ENCODE results near the gene PSG7. TPM values are rescaled to one million over a fixed set of nuclear protein-coding genes. Genes with fewer than 3 reads are reported as not detected.
"Not testable (repeated sequence)": the region's sequence is repeated elsewhere in the genome, so short reads cannot be mapped to it uniquely, and the experiment has no call there.

PSG7 gene
- not detected for polyA plus RNA-seq (2013, experiment 1 of 4)
- polyA plus RNA-seq (2013, experiment 2 of 4), result not detected
- polyA plus RNA-seq (2013, experiment 3 of 4), result not detected
- polyA plus RNA-seq (2013, experiment 4 of 4), result not detected

GRCh38 chr19:42937107-42937506 is at the start of gene PSG7:
TSS of gene PSG7 (minus strand) at chr19:42937207. CDS start at chr19:42937076, 131 bp downstream.
- H3K9me3 ChIP-seq (ENCODE audit: control insufficient read depth, low read length); H3K4me3 ChIP-seq (ENCODE audit: insufficient read depth, low read depth, low read length); H3K27me3 ChIP-seq (ENCODE audit: control insufficient read depth, insufficient read depth, low read length, poor library complexity, severe bottlenecking); H3K27ac ChIP-seq (ENCODE audit: insufficient read depth, low read depth, low read length, poor library complexity, severe bottlenecking); H3K4me1 ChIP-seq (ENCODE audit: control insufficient read depth, insufficient read depth, low read length); H3K36me3 ChIP-seq (ENCODE audit: control insufficient read depth, insufficient read depth, low read length): not testable (repeated sequence)
- WGBS, 2 experiments, result 86 to 93% methylated on average over 3 of the region's 3 CpGs

- no peaks in the 10 kb centered on the region for H3K27me3 ChIP-seq (ENCODE audit: control insufficient read depth, insufficient read depth, low read length, poor library complexity, severe bottlenecking)
- no peaks in the 10 kb centered on the region for H3K36me3 ChIP-seq (ENCODE audit: control insufficient read depth, insufficient read depth, low read length)
- H3K27ac ChIP-seq (ENCODE audit: insufficient read depth, low read depth, low read length, poor library complexity, severe bottlenecking), result no peak overlapping the region
- no peaks in the 10 kb centered on the region for H3K9me3 ChIP-seq (ENCODE audit: control insufficient read depth, low read length)
- WGBS, 2 experiments, result 74 to 79% methylated on average over 4 of the region's 4 CpGs
- H3K4me1 ChIP-seq (ENCODE audit: control insufficient read depth, insufficient read depth, low read length), result no peaks in the 10 kb centered on the region
- H3K4me3 ChIP-seq (ENCODE audit: insufficient read depth, low read depth, low read length), result no peak overlapping the region
Observed at GRCh38 chr19:42985588-42985987, 48.6 kb upstream of the PSG7 start.

GRCh38 chr19:42982111-42982510 is 45.1 kb upstream of the PSG7 start:
- H3K4me3 ChIP-seq (ENCODE audit: insufficient read depth, low read depth, low read length); H3K27me3 ChIP-seq (ENCODE audit: control insufficient read depth, insufficient read depth, low read length, poor library complexity, severe bottlenecking); H3K9me3 ChIP-seq (ENCODE audit: control insufficient read depth, low read length); H3K27ac ChIP-seq (ENCODE audit: insufficient read depth, low read depth, low read length, poor library complexity, severe bottlenecking); H3K36me3 ChIP-seq (ENCODE audit: control insufficient read depth, insufficient read depth, low read length); H3K4me1 ChIP-seq (ENCODE audit: control insufficient read depth, insufficient read depth, low read length): not testable (repeated sequence)

GRCh38 chr19:42971451-42971850 is 34.4 kb upstream of the PSG7 start:
- 94 to 100% methylated on average over 3 to 4 of the region's 5 CpGs for WGBS, 2 experiments
- H3K27ac ChIP-seq (ENCODE audit: insufficient read depth, low read depth, low read length, poor library complexity, severe bottlenecking); H3K36me3 ChIP-seq (ENCODE audit: control insufficient read depth, insufficient read depth, low read length); H3K9me3 ChIP-seq (ENCODE audit: control insufficient read depth, low read length); H3K4me3 ChIP-seq (ENCODE audit: insufficient read depth, low read depth, low read length); H3K4me1 ChIP-seq (ENCODE audit: control insufficient read depth, insufficient read depth, low read length); H3K27me3 ChIP-seq (ENCODE audit: control insufficient read depth, insufficient read depth, low read length, poor library complexity, severe bottlenecking): not testable (repeated sequence)

- H3K27ac ChIP-seq (ENCODE audit: insufficient read depth, low read depth, low read length, poor library complexity, severe bottlenecking), result no peak overlapping the region
Observed at GRCh38 chr19:42965176-42965575, 28.2 kb upstream of the PSG7 start.

GRCh38 chr19:42961119-42961518 is 24.1 kb upstream of the PSG7 start:
- Histone ChIP-seq H3K4me1 (ENCODE audit: control insufficient read depth, insufficient read depth, low read length) (no peaks in the 10 kb centered on the region), H3K27me3 (ENCODE audit: control insufficient read depth, insufficient read depth, low read length, poor library complexity, severe bottlenecking) (no peaks in the 10 kb centered on the region), H3K36me3 (ENCODE audit: control insufficient read depth, insufficient read depth, low read length) (no peaks in the 10 kb centered on the region), H3K27ac (ENCODE audit: insufficient read depth, low read depth, low read length, poor library complexity, severe bottlenecking) (no peak overlapping the region), H3K9me3 (ENCODE audit: control insufficient read depth, low read length) (no peaks in the 10 kb centered on the region), H3K4me3 (ENCODE audit: insufficient read depth, low read depth, low read length) (no peak overlapping the region)
- WGBS, 2 experiments, result 91 to 95% methylated on average over 6 of the region's 6 CpGs

More at GRCh38 chr19:42965176-42965575, 28.2 kb upstream of the PSG7 start:
- Histone ChIP-seq H3K36me3 (ENCODE audit: control insufficient read depth, insufficient read depth, low read length) (no peaks in the 10 kb centered on the region), H3K4me3 (ENCODE audit: insufficient read depth, low read depth, low read length) (no peak overlapping the region), H3K9me3 (ENCODE audit: control insufficient read depth, low read length) (no peaks in the 10 kb centered on the region), H3K27me3 (ENCODE audit: control insufficient read depth, insufficient read depth, low read length, poor library complexity, severe bottlenecking) (no peaks in the 10 kb centered on the region), H3K4me1 (ENCODE audit: control insufficient read depth, insufficient read depth, low read length) (no peaks in the 10 kb centered on the region)
- WGBS, 2 experiments, result 84 to 93% methylated on average over 2 of the region's 2 CpGs

GRCh38 chr19:42952126-42952525 is 15.1 kb upstream of the PSG7 start:
- 87 to 89% methylated on average over 4 of the region's 4 CpGs for WGBS, 2 experiments
- not testable (repeated sequence) for H3K36me3 ChIP-seq (ENCODE audit: control insufficient read depth, insufficient read depth, low read length); H3K4me3 ChIP-seq (ENCODE audit: insufficient read depth, low read depth, low read length); H3K4me1 ChIP-seq (ENCODE audit: control insufficient read depth, insufficient read depth, low read length); H3K27me3 ChIP-seq (ENCODE audit: control insufficient read depth, insufficient read depth, low read length, poor library complexity, severe bottlenecking); H3K27ac ChIP-seq (ENCODE audit: insufficient read depth, low read depth, low read length, poor library complexity, severe bottlenecking); H3K9me3 ChIP-seq (ENCODE audit: control insufficient read depth, low read length)

- not testable (repeated sequence) for H3K4me3 ChIP-seq (ENCODE audit: insufficient read depth, low read depth, low read length); H3K9me3 ChIP-seq (ENCODE audit: control insufficient read depth, low read length); H3K27me3 ChIP-seq (ENCODE audit: control insufficient read depth, insufficient read depth, low read length, poor library complexity, severe bottlenecking); H3K27ac ChIP-seq (ENCODE audit: insufficient read depth, low read depth, low read length, poor library complexity, severe bottlenecking); H3K4me1 ChIP-seq (ENCODE audit: control insufficient read depth, insufficient read depth, low read length); H3K36me3 ChIP-seq (ENCODE audit: control insufficient read depth, insufficient read depth, low read length)
- WGBS, 2 experiments, result 97 to 100% methylated on average over 1 to 2 of the region's 2 CpGs
Observed at GRCh38 chr19:42951476-42951875, 14.5 kb upstream of the PSG7 start.

GRCh38 chr19:42942187-42942789 is 5.3 kb upstream of the PSG7 start:
- H3K4me1 ChIP-seq (ENCODE audit: control insufficient read depth, insufficient read depth, low read length), result no peaks in the 10 kb centered on the region
- WGBS, 2 experiments, result 49 to 54% methylated on average over 11 of the region's 13 CpGs
- no peak overlapping the region for H3K4me3 ChIP-seq (ENCODE audit: insufficient read depth, low read depth, low read length)
- no peaks in the 10 kb centered on the region for H3K9me3 ChIP-seq (ENCODE audit: control insufficient read depth, low read length)
- no peaks in the 10 kb centered on the region for H3K36me3 ChIP-seq (ENCODE audit: control insufficient read depth, insufficient read depth, low read length)
- no peaks in the 10 kb centered on the region for H3K27me3 ChIP-seq (ENCODE audit: control insufficient read depth, insufficient read depth, low read length, poor library complexity, severe bottlenecking)
- no peak overlapping the region for H3K27ac ChIP-seq (ENCODE audit: insufficient read depth, low read depth, low read length, poor library complexity, severe bottlenecking)

- H3K27me3 ChIP-seq (ENCODE audit: control insufficient read depth, insufficient read depth, low read length, poor library complexity, severe bottlenecking); H3K4me1 ChIP-seq (ENCODE audit: control insufficient read depth, insufficient read depth, low read length); H3K4me3 ChIP-seq (ENCODE audit: insufficient read depth, low read depth, low read length); H3K27ac ChIP-seq (ENCODE audit: insufficient read depth, low read depth, low read length, poor library complexity, severe bottlenecking); H3K36me3 ChIP-seq (ENCODE audit: control insufficient read depth, insufficient read depth, low read length); H3K9me3 ChIP-seq (ENCODE audit: control insufficient read depth, low read length): not testable (repeated sequence)
Observed at GRCh38 chr19:42934726-42935125, 2.3 kb downstream of the PSG7 start.

GRCh38 chr19:42934183-42934582 is 2.8 kb downstream of the PSG7 start:
- not testable (repeated sequence) for H3K9me3 ChIP-seq (ENCODE audit: control insufficient read depth, low read length); H3K27ac ChIP-seq (ENCODE audit: insufficient read depth, low read depth, low read length, poor library complexity, severe bottlenecking); H3K4me3 ChIP-seq (ENCODE audit: insufficient read depth, low read depth, low read length); H3K27me3 ChIP-seq (ENCODE audit: control insufficient read depth, insufficient read depth, low read length, poor library complexity, severe bottlenecking); H3K4me1 ChIP-seq (ENCODE audit: control insufficient read depth, insufficient read depth, low read length); H3K36me3 ChIP-seq (ENCODE audit: control insufficient read depth, insufficient read depth, low read length)
